Hepatocyte (in vitro differentiated cells): ENCODE data around the gene EPHA6. TPM values are rescaled to one million over a fixed set of nuclear protein-coding genes. Genes with fewer than 3 reads are reported as not detected.

Experiments
- DNase-seq: peaks from one replicate; pipeline ENCODE4 v3.0.0-alpha.2; 2016; ENCODE audit warnings: low spot score
- H2AFZ ChIP-seq: fragments of 200-600 bp; sonication (generic); 2 replicates; pipeline ENCODE4 v1.6.0; 2016; ENCODE audit warnings: antibody characterized with exemption, mild to moderate bottlenecking
- H3K27ac ChIP-seq: fragments of 200-600 bp; sonication (generic); 2 replicates; pipeline ENCODE4 v1.5.1; 2016; ENCODE audit warnings: mild to moderate bottlenecking
- H3K27me3 ChIP-seq: fragments of 200-600 bp; sonication (generic); 2 replicates; pipeline ENCODE4 v1.6.1; 2016
- H3K36me3 ChIP-seq: fragments of 200-600 bp; sonication (generic); replicated peaks from 2 replicates; pipeline ENCODE4 v1.5.1; 2016; ENCODE audit warnings: low read depth; ENCODE audit not compliant: insufficient read depth
- H3K4me1 ChIP-seq: fragments of 200-600 bp; sonication (generic); 2 replicates; pipeline ENCODE4 v1.5.1; 2016; ENCODE audit warnings: mild to moderate bottlenecking, moderate library complexity; ENCODE audit not compliant: insufficient read depth
- H3K4me2 ChIP-seq: fragments of 200-600 bp; sonication (generic); 2 replicates; pipeline ENCODE4 v1.6.0; 2016
- H3K4me3 ChIP-seq: fragments of 200-600 bp; sonication (generic); 2 replicates; pipeline ENCODE4 v1.5.1; 2016; ENCODE audit warnings: mild to moderate bottlenecking
- H3K79me2 ChIP-seq: fragments of 200-600 bp; sonication (generic); 2 replicates; pipeline ENCODE4 v1.6.0; 2017; ENCODE audit warnings: mild to moderate bottlenecking
- H3K9me2 ChIP-seq: fragments of 200-600 bp; sonication (generic); replicated peaks from 2 replicates; pipeline ENCODE4 v1.6.0; 2017; ENCODE audit warnings: mild to moderate bottlenecking; ENCODE audit not compliant: insufficient read depth
- H3K9me3 ChIP-seq: fragments of 200-600 bp; sonication (generic); 2 replicates; pipeline ENCODE4 v1.5.1; 2016; ENCODE audit warnings: low read depth, mild to moderate bottlenecking
- H4K20me1 ChIP-seq: fragments of 200-600 bp; sonication (generic); 2 replicates; pipeline ENCODE4 v1.6.0; 2016; ENCODE audit warnings: mild to moderate bottlenecking; ENCODE audit not compliant: insufficient read depth, poor library complexity, severe bottlenecking
- CTCF ChIP-seq: fragments of 200-600 bp; sonication (generic); IDR thresholded peaks from 2 replicates; pipeline ENCODE4 v1.5.1; 2016; ENCODE audit warnings: antibody characterized with exemption, mild to moderate bottlenecking; ENCODE audit not compliant: poor library complexity
- EZH2 ChIP-seq: fragments of 200-600 bp; sonication (generic); IDR thresholded peaks from 2 replicates; pipeline ENCODE4 v1.6.1; 2016; ENCODE audit warnings: antibody characterized with exemption, mild to moderate bottlenecking, borderline replicate concordance
- EZH2phosphoT487 ChIP-seq: fragments of 200-600 bp; sonication (generic); IDR thresholded peaks from one replicate; pipeline ENCODE4 v1.6.1; 2018; ENCODE audit warnings: antibody characterized with exemption, mild to moderate bottlenecking, low read depth, moderate library complexity; ENCODE audit not compliant: unreplicated experiment, severe bottlenecking
- WGBS: methylation state at CpG from one replicate; pipeline ENCODE4 v1.1.6; 2016; ENCODE audit warnings: low lambda C conversion rate; ENCODE audit errors: missing lambda C conversion rate; 5-methylcytosine and 5-hydroxymethylcytosine counted together
- polyA plus RNA-seq: library from polyadenylated mRNA; unstranded; fragments of >200 nt; fragmentation: Nextera tagmentation; extraction: Ambion mirVana; gene quantifications from 2 replicates; pipeline ENCODE4 v1.2.1, GENCODE V29; 2016
- total RNA-seq: library from RNA; depleted of rRNA; stranded (reverse); fragments of >200 nt; gene quantifications from 2 replicates; pipeline ENCODE4 v1.2.3, GENCODE V29; 2014

Gene EPHA6
- total and polyA plus RNA-seq, 2 experiments from 2014 or later = 3.4 to 16.7 TPM

- no peak overlapping the region for H3K4me2 ChIP-seq
- 79% methylated on average over 2 of the region's 2 CpGs for WGBS
- no peaks in the 10 kb centered on the region for H4K20me1 ChIP-seq
- H3K27me3 ChIP-seq = no peaks in the 10 kb centered on the region
- no peaks in the 10 kb centered on the region for H3K36me3 ChIP-seq
- no peaks in the 10 kb centered on the region for H3K9me3 ChIP-seq
- H3K4me1 ChIP-seq = no peaks in the 10 kb centered on the region
- DNase-seq = no peak
- H3K79me2 ChIP-seq = no peaks in the 10 kb centered on the region
- no peak overlapping the region for H3K27ac ChIP-seq
- no peak for TF ChIP-seq EZH2phosphoT487
- no peak for TF ChIP-seq CTCF
- TF ChIP-seq EZH2 = no peak
- no peaks in the 10 kb centered on the region for H3K9me2 ChIP-seq
- H3K4me3 ChIP-seq = no peak overlapping the region
- H2AFZ ChIP-seq = no peak overlapping the region
Measured at GRCh38 chr3:97550408-97550807, 736.0 kb downstream of the EPHA6 start.

GRCh38 chr3:97552186-97552585, 737.8 kb downstream of the EPHA6 start:
- no peak overlapping the region for H3K4me2 ChIP-seq
- H3K4me3 ChIP-seq = no peak overlapping the region
- no peaks in the 10 kb centered on the region for H4K20me1 ChIP-seq
- no peak for DNase-seq
- no peaks in the 10 kb centered on the region for H3K36me3 ChIP-seq
- H3K27me3 ChIP-seq = no peaks in the 10 kb centered on the region
- no peaks in the 10 kb centered on the region for H3K9me3 ChIP-seq
- H2AFZ ChIP-seq = no peak overlapping the region
- H3K4me1 ChIP-seq = no peaks in the 10 kb centered on the region
- TF ChIP-seq EZH2 (no peak), CTCF (no peak)
- no peaks in the 10 kb centered on the region for H3K79me2 ChIP-seq
- H3K27ac ChIP-seq = no peak overlapping the region
- H3K9me2 ChIP-seq = no peaks in the 10 kb centered on the region

- Histone ChIP-seq H3K36me3 (no peaks in the 10 kb centered on the region), H3K4me1 (no peaks in the 10 kb centered on the region), H3K4me2 (no peak overlapping the region), H3K27ac (no peak overlapping the region), H3K4me3 (no peak overlapping the region), H3K9me3 (no peaks in the 10 kb centered on the region), H3K9me2 (no peaks in the 10 kb centered on the region), H4K20me1 (no peaks in the 10 kb centered on the region), H2AFZ (no peak overlapping the region), H3K27me3 (no peaks in the 10 kb centered on the region), H3K79me2 (no peaks in the 10 kb centered on the region)
- 85% methylated on average over 3 of the region's 3 CpGs for WGBS
- no peak for TF ChIP-seq EZH2
- DNase-seq = no peak
Measured at GRCh38 chr3:97575742-97576141, 761.3 kb downstream of the EPHA6 start.

GRCh38 chr3:97576221-97576620, 761.8 kb downstream of the EPHA6 start:
- Histone ChIP-seq H3K27me3 (no peaks in the 10 kb centered on the region), H3K4me3 (no peak overlapping the region), H3K79me2 (no peaks in the 10 kb centered on the region), H4K20me1 (no peaks in the 10 kb centered on the region), H3K4me2 (no peak overlapping the region), H3K27ac (no peak overlapping the region), H3K9me3 (no peaks in the 10 kb centered on the region), H2AFZ (no peak overlapping the region), H3K4me1 (no peaks in the 10 kb centered on the region), H3K36me3 (no peaks in the 10 kb centered on the region), H3K9me2 (no peaks in the 10 kb centered on the region)
- no peak for TF ChIP-seq EZH2
- no peak for TF ChIP-seq EZH2phosphoT487
- no peak for TF ChIP-seq CTCF
- DNase-seq = no peak
- WGBS = 91% methylated on average over 2 of the region's 2 CpGs
